Measurements from ENCODE around the gene RSPRY1.

GRCh38 chr16:57143149-57143921, 42.8 kb upstream of the RSPRY1 start:
- TF ChIP-seq CTCF (conservative IDR thresholded peaks at IDR 0.05 in 1 of 2, IDR thresholded peaks at IDR 0.05 in 1 of 2; ENCODE audit: low read depth in 1 of 2, low read length in 2 of 2) = no peak
- TF ChIP-seq EZH2 (IDR thresholded peaks at IDR 0.05; ENCODE audit: low read length, missing control alignments) = no peak

Measured in fibroblast of lung (primary cell).